SK-N-MC (cell line): Measurements from ENCODE around the gene GMPS.

Source experiments
- EZH2 ChIP-seq: fragments of 200-600 bp; sonication (generic); IDR thresholded peaks from one replicate; pipeline ENCODE4 v1.6.1; 2017; ENCODE audit warnings: antibody characterized with exemption
- POLR2AphosphoS5 ChIP-seq: IDR thresholded peaks from 2 replicates; pipeline ENCODE4 v1.6.1; 2012; ENCODE audit warnings: mild to moderate bottlenecking, low read depth, low read length, borderline replicate concordance

DNA sequence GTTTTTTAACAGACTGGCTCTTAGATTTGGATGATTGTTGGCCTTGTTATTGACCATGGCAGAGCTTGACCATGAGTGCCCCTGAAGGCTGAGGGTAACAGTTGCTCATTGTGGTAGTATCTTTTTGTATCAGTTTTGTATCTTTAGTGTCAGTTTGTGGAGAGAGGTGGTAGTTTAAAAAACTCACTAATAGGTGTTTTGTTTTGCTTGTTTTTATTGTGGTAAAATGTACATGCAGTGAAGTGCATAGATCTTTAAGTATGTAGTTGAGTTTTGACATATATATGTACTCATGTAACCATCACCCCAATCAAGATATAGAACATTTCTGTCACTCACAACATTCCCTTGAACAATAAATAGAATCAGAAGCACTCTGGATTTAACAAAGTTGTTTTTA lies 9.8 kb downstream of the GMPS start:
- TF ChIP-seq POLR2AphosphoS5 (no peak), EZH2 (no peak)
